ENCODE results near the gene TAPT1.

TAPT1 gene

GRCh38 chr4:16199093-16199492 lies 27.2 kb downstream of the TAPT1 start:
- TF ChIP-seq SIN3A (IDR thresholded peaks at IDR 0.05; ENCODE audit: borderline replicate concordance, insufficient read depth, low read length) (no peak), FOXP2 (optimal IDR thresholded peaks at IDR 0.05; ENCODE audit: borderline replicate concordance, extremely low read depth, extremely low read length, insufficient read depth) (no peak), REST (IDR thresholded peaks at IDR 0.05; ENCODE audit: insufficient read depth in 1 of 2, low read depth in 2 of 2, low read length in 2 of 2) (no peak), TAF1 (IDR thresholded peaks at IDR 0.05; ENCODE audit: borderline replicate concordance, insufficient read depth, low read length) (no peak), POLR2AphosphoS5 (IDR thresholded peaks at IDR 0.05; ENCODE audit: low read depth, low read length) (no peak)

DNA sequence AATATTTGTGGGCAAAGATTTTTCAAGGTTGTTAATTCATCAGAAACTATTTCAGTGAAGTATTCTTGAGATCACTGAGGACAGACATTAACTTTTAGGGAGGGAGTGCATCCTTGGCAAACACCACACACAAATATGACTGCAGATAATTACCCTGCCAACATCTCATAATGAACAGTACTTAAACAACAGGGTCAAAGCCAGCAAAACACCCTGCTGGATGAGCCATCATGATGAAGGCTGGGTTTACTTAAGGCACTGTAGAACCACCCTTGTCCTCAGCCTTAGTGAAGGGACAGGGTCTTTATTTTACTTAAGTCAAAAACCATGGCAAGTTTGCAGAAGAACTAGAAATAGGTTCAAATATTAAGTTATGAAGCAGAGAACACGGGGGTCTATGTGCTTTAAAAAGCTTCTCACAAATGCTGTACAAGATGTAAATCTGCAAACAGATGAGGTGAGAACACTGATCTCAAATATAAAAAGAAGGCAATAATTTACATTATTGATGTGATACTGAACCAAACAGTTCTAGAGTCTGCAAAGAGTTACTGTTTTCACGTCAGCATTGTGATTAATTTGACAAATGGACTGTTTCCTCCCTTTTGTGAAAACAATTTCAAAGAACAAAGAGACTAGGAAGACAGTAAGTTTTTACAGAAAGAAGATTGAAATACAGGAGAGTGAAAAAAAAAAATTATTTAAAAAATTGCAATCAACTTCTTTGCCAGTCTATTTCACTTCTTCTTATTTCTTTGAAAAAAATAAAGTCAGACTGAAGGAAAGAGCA lies 28.2 kb downstream of the TAPT1 start:
- TF ChIP-seq POLR2AphosphoS5 (IDR thresholded peaks at IDR 0.05; ENCODE audit: low read depth, low read length) (no peak), REST (IDR thresholded peaks at IDR 0.05; ENCODE audit: insufficient read depth in 1 of 2, low read depth in 2 of 2, low read length in 2 of 2) (no peak), SIN3A (IDR thresholded peaks at IDR 0.05; ENCODE audit: borderline replicate concordance, insufficient read depth, low read length) (no peak), FOXP2 (optimal IDR thresholded peaks at IDR 0.05; ENCODE audit: borderline replicate concordance, extremely low read depth, extremely low read length, insufficient read depth) (no peak), TAF1 (IDR thresholded peaks at IDR 0.05; ENCODE audit: borderline replicate concordance, insufficient read depth, low read length) (no peak)

- TF ChIP-seq SIN3A (IDR thresholded peaks at IDR 0.05; ENCODE audit: borderline replicate concordance, insufficient read depth, low read length) (no peak), POLR2AphosphoS5 (IDR thresholded peaks at IDR 0.05; ENCODE audit: low read depth, low read length) (no peak)
These were observed 29.5 kb downstream of the TAPT1 start for GRCh38 chr4:16196482-16197393.

DNA sequence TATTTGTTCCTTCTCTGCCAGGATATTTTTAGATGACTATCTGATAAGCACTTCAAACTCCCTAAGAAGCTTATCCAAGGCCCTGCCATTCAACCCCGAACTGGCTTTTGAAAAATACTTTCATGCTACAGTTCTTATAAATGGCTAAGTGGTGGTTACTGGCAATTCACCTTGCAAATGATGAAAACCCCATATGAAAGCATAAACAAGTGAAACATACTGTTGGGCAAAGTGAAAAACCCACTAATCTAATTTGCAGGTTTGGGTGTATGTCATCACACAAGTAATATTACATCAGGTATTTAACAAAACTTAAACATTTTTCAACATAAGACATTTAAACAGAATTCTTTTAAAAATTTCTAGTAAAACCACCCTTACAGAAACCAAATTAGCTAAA lies 31.1 kb downstream of the TAPT1 start:
- TF ChIP-seq POLR2AphosphoS5 (IDR thresholded peaks at IDR 0.05; ENCODE audit: low read depth, low read length) = no peak
- no peak for TF ChIP-seq FOXP2 (optimal IDR thresholded peaks at IDR 0.05; ENCODE audit: borderline replicate concordance, extremely low read depth, extremely low read length, insufficient read depth)
- TF ChIP-seq SIN3A (IDR thresholded peaks at IDR 0.05; ENCODE audit: borderline replicate concordance, insufficient read depth, low read length) = no peak
- no peak for TF ChIP-seq TAF1 (IDR thresholded peaks at IDR 0.05; ENCODE audit: borderline replicate concordance, insufficient read depth, low read length)
- no peak for TF ChIP-seq REST (IDR thresholded peaks at IDR 0.05; ENCODE audit: insufficient read depth in 1 of 2, low read depth in 2 of 2, low read length in 2 of 2)

- TF ChIP-seq FOXP2 (optimal IDR thresholded peaks at IDR 0.05; ENCODE audit: borderline replicate concordance, extremely low read depth, extremely low read length, insufficient read depth) (no peak), SIN3A (IDR thresholded peaks at IDR 0.05; ENCODE audit: borderline replicate concordance, insufficient read depth, low read length) (no peak), POLR2AphosphoS5 (IDR thresholded peaks at IDR 0.05; ENCODE audit: low read depth, low read length) (no peak), TAF1 (IDR thresholded peaks at IDR 0.05; ENCODE audit: borderline replicate concordance, insufficient read depth, low read length) (no peak), REST (IDR thresholded peaks at IDR 0.05; ENCODE audit: insufficient read depth in 1 of 2, low read depth in 2 of 2, low read length in 2 of 2) (no peak)
These were observed 32.1 kb downstream of the TAPT1 start for GRCh38 chr4:16194214-16194613.

All from PFSK-1 (cell line).